ENCODE data around the gene SLC6A16.

SLC6A16 gene

DNA sequence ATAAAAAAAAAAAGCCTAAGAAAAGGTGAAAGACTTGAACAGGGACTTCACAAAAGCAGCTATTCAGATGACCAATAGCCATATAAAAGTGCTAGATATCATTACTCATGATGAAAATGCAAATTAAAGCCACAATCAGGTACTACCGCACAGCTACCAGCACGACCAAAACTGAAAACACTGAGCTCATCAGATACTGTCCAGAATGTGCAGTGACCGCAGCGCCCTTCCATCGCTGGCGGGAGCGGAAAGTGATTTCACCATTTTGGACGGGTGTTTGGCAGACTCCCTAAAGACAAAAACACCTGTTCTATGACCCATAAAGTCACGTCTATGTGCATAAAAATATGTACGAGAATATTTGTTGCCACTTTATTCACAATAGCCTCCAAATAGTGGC, 60.7 kb downstream of the SLC6A16 start:
- no peak for DNase-seq

GRCh38 chr19:49261602-49262001, 63.4 kb downstream of the SLC6A16 start:
- DNase-seq: no peak

DNA sequence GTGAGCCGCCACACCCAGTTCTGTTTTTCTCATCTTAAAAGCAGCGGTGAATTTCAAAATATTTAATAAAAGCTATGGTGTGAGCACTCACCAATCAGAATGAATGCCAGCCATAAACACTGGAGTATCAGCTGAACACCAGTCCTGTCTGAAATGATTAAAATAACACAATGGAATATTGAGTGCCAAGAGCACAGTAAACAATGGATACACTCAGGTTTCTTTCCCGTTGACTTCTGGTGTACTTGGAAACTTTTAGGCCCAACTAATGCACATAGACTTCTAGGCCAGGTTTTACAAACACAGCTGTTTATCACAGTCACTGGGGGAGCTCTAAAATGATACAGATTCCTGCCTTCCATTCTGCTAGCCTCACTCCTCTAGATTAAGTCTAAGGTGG, 68.3 kb downstream of the SLC6A16 start:
- no peak for DNase-seq

GRCh38 chr19:49255674-49256073, 69.3 kb downstream of the SLC6A16 start:
- no peak for DNase-seq

- DNase-seq: no peak
Observed at GRCh38 chr19:49249933-49250332, 75.1 kb downstream of the SLC6A16 start.

DNA sequence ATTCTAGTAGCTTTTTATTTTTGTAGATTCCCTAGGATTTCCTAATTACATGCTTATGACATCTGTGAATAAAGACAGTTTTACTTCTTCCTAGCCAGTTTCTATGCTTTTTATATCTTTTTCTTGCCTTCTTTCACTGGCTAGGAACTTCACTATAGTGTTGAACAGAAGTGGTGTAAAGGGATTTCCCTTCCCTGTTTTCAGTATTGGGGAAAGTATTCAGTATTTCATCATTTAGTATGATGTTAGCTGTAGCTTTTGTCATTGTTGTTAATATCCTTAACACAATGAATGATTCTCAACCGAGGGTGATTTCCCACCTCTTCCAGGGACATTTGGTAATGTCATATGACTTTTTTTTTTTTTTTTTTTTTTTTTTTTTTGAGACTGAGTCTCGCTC, 77.3 kb downstream of the SLC6A16 start:
- no peak for DNase-seq

- DNase-seq: no peak
Observed at GRCh38 chr19:49244256-49244655, 80.7 kb downstream of the SLC6A16 start.

- DNase-seq: no peak
Observed at GRCh38 chr19:49243726-49244125, 81.3 kb downstream of the SLC6A16 start.

- DNase-seq: no peak
Observed at GRCh38 chr19:49243129-49243528, 81.9 kb downstream of the SLC6A16 start.

GRCh38 chr19:49241769-49242168, 83.2 kb downstream of the SLC6A16 start:
- no peak for DNase-seq
